Activated naive CD8-positive, alpha-beta T cell treated with anti-CD3 and anti-CD28 coated beads for 36 hours (primary cell): ENCODE data around the gene NR5A1. TPM values are rescaled to one million over a fixed set of nuclear protein-coding genes. Genes with fewer than 3 reads are reported as not detected.
A peak's percentile ranks its signal among the peaks of the same experiment; 100 is the strongest.

Experiments used
- DNase-seq: peaks from one replicate; pipeline ENCODE4 v3.0.0; 2021
- H3K27ac Mint-ChIP-seq: one replicate; pipeline ENCODE4 v1.8.0; 2022; ENCODE audit warnings: mild to moderate bottlenecking, moderate library complexity, mixed read lengths
- H3K27me3 Mint-ChIP-seq: one replicate; pipeline ENCODE4 v1.8.0; 2022; ENCODE audit warnings: mild to moderate bottlenecking, mixed read lengths
- H3K36me3 Mint-ChIP-seq: one replicate; pipeline ENCODE4 v1.8.0; 2021; ENCODE audit warnings: mild to moderate bottlenecking, mixed read lengths
- H3K4me1 Mint-ChIP-seq: one replicate; pipeline ENCODE4 v1.8.0; 2021; ENCODE audit warnings: mixed read lengths
- H3K4me3 Mint-ChIP-seq: one replicate; pipeline ENCODE4 v1.8.0; 2022; ENCODE audit warnings: mild to moderate bottlenecking, moderate library complexity, mixed read lengths
- H3K9me3 Mint-ChIP-seq: one replicate; pipeline ENCODE4 v1.8.0; 2022; ENCODE audit warnings: mixed read lengths
- total RNA-seq, 2 experiments: library from RNA; stranded (reverse); gene quantifications; one replicate each; pipeline ENCODE4 v1.2.3, GENCODE V29; 2021

The NR5A1 gene
- total RNA-seq, 2 experiments from 2014 or later = not detected

- Mint-ChIP-seq H3K36me3 (no peaks in the 10 kb centered on the region), H3K4me1 (peaks cover 6% of the 10 kb centered on the region), H3K27ac (no peak overlapping the region), H3K9me3 (no peaks in the 10 kb centered on the region), H3K27me3 (peaks cover 38% of the 10 kb centered on the region), H3K4me3 (no peak overlapping the region)
- no peak for DNase-seq
Observed at GRCh38 chr9:124454296-124454695, 52.9 kb downstream of the NR5A1 start.

DNA sequence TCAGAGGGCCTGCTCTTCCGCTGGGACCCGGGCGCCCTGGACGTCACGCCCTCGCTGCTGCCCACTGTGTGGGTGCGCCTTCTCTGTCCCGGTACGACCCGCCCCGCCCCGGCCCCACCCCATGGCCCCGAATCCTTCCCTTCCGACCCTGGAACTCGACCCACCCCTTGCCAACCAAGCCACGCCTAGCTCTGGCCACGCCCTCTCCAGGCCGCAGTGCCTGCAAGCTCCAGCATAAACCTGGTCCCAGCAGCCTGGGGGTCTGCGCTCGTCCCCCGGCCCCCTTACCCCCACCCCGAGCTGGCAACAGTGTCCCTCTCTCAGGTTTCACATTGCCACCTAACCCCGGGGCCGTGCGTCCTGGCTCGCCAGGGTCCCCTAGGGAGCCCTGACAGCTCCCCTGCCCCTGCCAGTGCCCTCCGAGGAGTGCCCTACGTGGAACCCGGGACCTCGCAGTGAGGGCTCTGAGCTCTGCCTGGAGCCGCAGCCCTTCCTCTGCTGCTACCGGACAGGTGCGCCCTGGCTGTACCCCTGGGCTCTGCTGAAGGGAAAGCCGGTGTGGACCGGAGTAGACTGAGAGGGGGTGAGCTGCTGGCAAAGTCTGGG, 53.5 kb downstream of the NR5A1 start:
- Mint-ChIP-seq H3K27me3 (peaks cover 41% of the 10 kb centered on the region), H3K4me3 (no peak overlapping the region), H3K36me3 (no peaks in the 10 kb centered on the region), H3K27ac (no peak overlapping the region), H3K9me3 (no peaks in the 10 kb centered on the region), H3K4me1 (peaks cover 6% of the 10 kb centered on the region)
- peak; percentile 13 for DNase-seq

- no peak for DNase-seq
- H3K4me1 Mint-ChIP-seq = peaks cover 6% of the 10 kb centered on the region
- H3K9me3 Mint-ChIP-seq = no peaks in the 10 kb centered on the region
- H3K27me3 Mint-ChIP-seq = peaks cover 44% of the 10 kb centered on the region
- H3K4me3 Mint-ChIP-seq = no peak overlapping the region
- no peak overlapping the region for H3K27ac Mint-ChIP-seq
- no peaks in the 10 kb centered on the region for H3K36me3 Mint-ChIP-seq
Observed at GRCh38 chr9:124452841-124453585, 54.2 kb downstream of the NR5A1 start.

GRCh38 chr9:124452326-124452725, 54.9 kb downstream of the NR5A1 start:
- no peak for DNase-seq
- H3K4me3 Mint-ChIP-seq = no peak overlapping the region
- H3K27ac Mint-ChIP-seq = no peak overlapping the region
- H3K36me3 Mint-ChIP-seq = no peaks in the 10 kb centered on the region
- peaks cover 44% of the 10 kb centered on the region for H3K27me3 Mint-ChIP-seq
- H3K4me1 Mint-ChIP-seq = peaks cover 6% of the 10 kb centered on the region
- H3K9me3 Mint-ChIP-seq = no peaks in the 10 kb centered on the region

DNA sequence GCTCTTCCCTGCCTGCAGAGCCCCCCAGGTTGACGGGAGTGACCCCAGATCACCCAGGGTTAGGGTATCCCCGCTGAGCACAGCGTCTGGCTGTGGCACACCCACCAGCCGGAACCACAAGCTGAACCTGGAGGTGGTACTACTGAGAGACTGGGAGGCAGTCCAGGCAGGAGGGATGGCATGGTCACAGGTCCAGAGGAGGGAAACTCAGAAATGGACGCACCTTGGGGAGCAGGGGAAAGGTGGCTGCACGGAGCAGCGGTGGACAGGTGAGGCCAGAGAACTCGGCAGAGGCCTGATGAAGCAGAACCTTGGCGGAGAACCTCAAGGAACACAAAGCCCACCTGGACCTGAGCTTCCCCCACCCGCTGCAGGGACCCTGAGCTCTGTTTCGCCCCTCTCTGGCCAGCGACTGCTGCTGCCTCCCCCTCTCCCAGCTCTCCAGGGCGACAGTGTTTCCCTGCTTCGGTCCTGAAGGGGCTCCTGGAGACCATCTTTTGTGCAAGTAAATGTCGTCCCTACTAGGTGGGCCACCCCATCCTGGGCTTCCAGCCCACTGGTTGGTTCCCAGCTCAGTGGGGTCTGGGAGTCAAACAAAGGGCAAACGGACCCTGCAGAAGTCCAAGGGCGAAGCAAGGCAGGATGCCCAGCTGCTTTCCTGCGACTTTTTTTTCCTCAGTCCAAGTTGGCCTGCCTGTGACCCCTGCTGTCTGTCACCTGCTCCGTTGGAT, 56.1 kb downstream of the NR5A1 start:
- H3K27ac Mint-ChIP-seq = no peak overlapping the region
- peaks cover 6% of the 10 kb centered on the region for H3K4me1 Mint-ChIP-seq
- peaks cover 48% of the 10 kb centered on the region for H3K27me3 Mint-ChIP-seq
- no peaks in the 10 kb centered on the region for H3K9me3 Mint-ChIP-seq
- no peak overlapping the region for H3K4me3 Mint-ChIP-seq
- H3K36me3 Mint-ChIP-seq = no peaks in the 10 kb centered on the region
- DNase-seq = no peak

- Mint-ChIP-seq H3K4me3 (no peak within 1 kb of the TSS), H3K27me3 (peaks cover 52% of the 10 kb centered on the region), H3K4me1 (peaks cover 6% of the 10 kb centered on the region), H3K36me3 (no peaks in the 10 kb centered on the region), H3K9me3 (no peaks in the 10 kb centered on the region), H3K27ac (no peak within 1 kb of the TSS)
- peak; percentile 18 for DNase-seq
Observed at GRCh38 chr9:124450241-124450924, 56.8 kb downstream of the NR5A1 start, which contains the start of gene ADGRD2. Gene ADGRD2 (plus strand): TSS chr9:124450451. CDS start chr9:124451667, 1,216 bp downstream.

DNA sequence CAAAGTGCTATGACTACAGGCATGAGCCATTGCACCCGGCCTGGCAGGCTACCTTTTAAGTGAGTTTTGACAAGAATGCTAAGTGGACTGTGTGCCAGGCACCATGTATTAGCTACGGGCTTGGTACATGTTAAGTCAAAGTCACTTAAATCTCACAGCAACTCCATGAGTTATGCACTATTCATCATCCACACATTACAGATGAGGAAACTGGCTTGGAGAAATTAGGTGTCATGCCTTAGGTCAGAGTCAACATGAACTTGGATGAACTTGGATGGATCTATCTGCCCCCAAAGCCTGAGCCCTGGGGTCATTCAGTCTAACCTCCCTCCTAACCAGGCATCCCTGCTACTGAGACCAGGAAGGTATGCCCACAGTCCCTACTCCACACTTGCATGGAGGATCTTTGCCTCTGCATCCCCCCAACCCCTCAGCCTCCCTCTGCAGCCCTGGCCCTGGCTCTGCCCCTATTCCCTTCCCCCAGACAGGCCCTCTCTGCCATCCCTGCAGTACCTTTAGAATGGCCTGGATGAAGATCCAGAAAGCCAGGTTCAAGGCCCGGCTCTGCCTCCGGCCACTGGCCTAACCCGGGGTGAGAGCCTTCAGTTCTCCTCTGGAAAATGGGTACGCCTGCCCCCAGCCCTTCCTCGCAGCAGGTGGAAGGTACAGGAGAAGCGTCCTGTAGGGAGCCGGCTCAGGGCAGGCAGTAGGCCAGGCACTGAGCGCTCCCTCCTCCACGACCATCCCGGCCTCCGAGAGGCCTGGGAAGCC, 57.6 kb downstream of the NR5A1 start:
- Mint-ChIP-seq H3K4me3 (no peak overlapping the region), H3K4me1 (peaks cover 6% of the 10 kb centered on the region), H3K36me3 (no peaks in the 10 kb centered on the region), H3K27me3 (peaks cover 52% of the 10 kb centered on the region), H3K9me3 (no peaks in the 10 kb centered on the region), H3K27ac (no peak overlapping the region)
- no peak for DNase-seq

DNA sequence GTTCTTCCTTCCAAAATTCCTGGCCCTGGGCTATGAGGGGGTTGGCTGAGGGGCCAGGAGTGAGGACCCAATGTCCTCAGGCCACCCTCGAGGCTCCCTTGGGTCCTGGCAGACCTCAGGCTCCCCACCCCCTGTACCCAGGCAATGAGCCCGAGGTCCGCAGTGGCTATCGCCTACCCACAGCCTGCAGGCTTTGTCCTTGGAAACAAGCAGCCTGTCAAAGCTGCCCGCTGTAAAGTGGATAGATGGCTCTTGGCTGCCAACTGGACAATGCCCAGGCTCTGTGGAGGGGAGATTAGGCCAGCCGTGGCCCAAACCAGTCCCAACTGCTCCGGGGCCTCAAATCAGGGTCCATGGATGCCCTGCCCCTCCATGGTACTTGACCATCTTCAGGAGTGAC, 59.2 kb downstream of the NR5A1 start:
- DNase-seq = no peak
- Mint-ChIP-seq H3K9me3 (peaks cover 2% of the 10 kb centered on the region), H3K27ac (no peak overlapping the region), H3K27me3 (peaks cover 48% of the 10 kb centered on the region), H3K4me3 (no peak overlapping the region), H3K36me3 (no peaks in the 10 kb centered on the region), H3K4me1 (peaks cover 6% of the 10 kb centered on the region)

DNA sequence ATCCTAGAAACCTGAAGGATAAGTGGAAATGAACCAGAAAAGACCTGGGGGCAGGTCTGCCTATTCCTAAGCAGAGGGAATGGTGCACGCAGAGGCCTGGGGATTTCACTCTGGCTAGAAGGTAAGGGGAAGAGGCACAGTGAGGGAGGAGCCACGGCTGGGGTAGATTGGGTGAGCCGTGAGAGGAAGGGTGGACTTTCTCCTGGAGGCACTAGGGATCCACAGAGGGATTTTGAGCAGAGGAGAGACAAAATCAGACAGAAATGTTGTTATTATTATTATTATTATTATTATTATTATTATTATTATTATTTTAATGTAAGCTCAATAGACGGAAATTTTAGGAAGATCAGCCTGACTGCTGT, 59.9 kb downstream of the NR5A1 start:
- Mint-ChIP-seq H3K27ac (no peak overlapping the region), H3K4me3 (no peak overlapping the region), H3K27me3 (peaks cover 49% of the 10 kb centered on the region), H3K36me3 (no peaks in the 10 kb centered on the region), H3K9me3 (peaks cover 2% of the 10 kb centered on the region), H3K4me1 (peaks cover 6% of the 10 kb centered on the region)
- DNase-seq = no peak

- Mint-ChIP-seq H3K36me3 (no peaks in the 10 kb centered on the region), H3K27me3 (peaks cover 40% of the 10 kb centered on the region), H3K9me3 (peaks cover 2% of the 10 kb centered on the region), H3K27ac (no peak overlapping the region), H3K4me3 (no peak overlapping the region), H3K4me1 (no peaks in the 10 kb centered on the region)
- DNase-seq = no peak
Observed at GRCh38 chr9:124444166-124444565, 63.0 kb downstream of the NR5A1 start.

- no peaks in the 10 kb centered on the region for H3K36me3 Mint-ChIP-seq
- H3K9me3 Mint-ChIP-seq = peaks cover 2% of the 10 kb centered on the region
- no peak overlapping the region for H3K27ac Mint-ChIP-seq
- no peaks in the 10 kb centered on the region for H3K4me1 Mint-ChIP-seq
- no peak for DNase-seq
- no peak overlapping the region for H3K4me3 Mint-ChIP-seq
- H3K27me3 Mint-ChIP-seq = peaks cover 38% of the 10 kb centered on the region
Observed at GRCh38 chr9:124443625-124444024, 63.6 kb downstream of the NR5A1 start.

DNA sequence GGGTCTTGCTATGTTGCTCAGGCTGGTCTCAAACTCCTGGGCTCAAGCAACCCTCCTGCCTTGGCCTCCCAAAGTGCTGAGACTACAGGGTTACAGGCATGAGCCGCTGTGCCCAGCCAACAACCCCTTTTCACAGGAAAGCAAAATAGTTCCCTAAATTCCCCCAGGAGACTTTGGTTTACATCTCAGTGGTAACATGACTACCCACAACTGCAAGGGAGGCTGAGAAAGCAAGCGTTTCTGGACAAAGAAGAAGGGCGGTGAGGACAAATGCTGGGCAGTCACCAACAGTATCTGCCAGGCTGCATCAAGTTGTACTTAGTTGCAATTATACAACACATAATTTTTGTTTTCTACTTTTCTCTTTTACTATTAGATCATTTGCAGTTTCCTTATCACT, 64.4 kb downstream of the NR5A1 start:
- Mint-ChIP-seq H3K4me3 (no peak overlapping the region), H3K9me3 (peaks cover 2% of the 10 kb centered on the region), H3K27ac (no peak overlapping the region), H3K36me3 (no peaks in the 10 kb centered on the region), H3K4me1 (no peaks in the 10 kb centered on the region), H3K27me3 (peaks cover 36% of the 10 kb centered on the region)
- no peak for DNase-seq

DNA sequence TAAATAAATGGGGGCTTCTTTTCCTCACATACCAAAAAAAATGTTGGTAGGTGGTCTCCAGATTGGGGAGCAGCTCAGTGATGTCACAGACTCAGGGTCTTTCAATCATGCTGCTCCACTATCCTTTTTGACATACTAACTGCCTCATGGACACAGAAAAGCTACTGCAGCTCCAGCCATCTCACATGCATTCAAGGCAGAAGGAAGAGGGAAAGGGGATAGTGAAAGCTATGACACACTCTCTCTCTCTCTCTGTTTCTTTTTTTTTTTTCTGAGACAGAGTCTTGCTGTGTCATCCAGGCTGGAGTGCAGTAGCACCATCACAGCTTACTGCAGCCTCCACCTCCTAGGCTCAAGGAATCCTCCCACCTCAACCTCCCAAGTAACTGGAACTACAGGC, 64.8 kb downstream of the NR5A1 start:
- no peak overlapping the region for H3K27ac Mint-ChIP-seq
- DNase-seq = no peak
- H3K9me3 Mint-ChIP-seq = peaks cover 2% of the 10 kb centered on the region
- H3K4me3 Mint-ChIP-seq = no peak overlapping the region
- no peaks in the 10 kb centered on the region for H3K4me1 Mint-ChIP-seq
- no peaks in the 10 kb centered on the region for H3K36me3 Mint-ChIP-seq
- peaks cover 36% of the 10 kb centered on the region for H3K27me3 Mint-ChIP-seq

GRCh38 chr9:124441291-124441690, 65.9 kb downstream of the NR5A1 start:
- DNase-seq = no peak
- Mint-ChIP-seq H3K27me3 (peaks cover 33% of the 10 kb centered on the region), H3K4me3 (no peak overlapping the region), H3K36me3 (no peaks in the 10 kb centered on the region), H3K9me3 (peaks cover 2% of the 10 kb centered on the region), H3K4me1 (no peaks in the 10 kb centered on the region), H3K27ac (no peak overlapping the region)
